NCI-H526 (cell line): ENCODE data around the gene SEL1L2.
A peak's percentile ranks its signal among the peaks of the same experiment; 100 is the strongest.
"Not testable (repeated sequence)": the region's sequence is repeated elsewhere in the genome, so short reads cannot be mapped to it uniquely, and the experiment has no call there.

Source experiments
- DNase-seq, 2 experiments: peaks; one replicate each; lab custom pipeline; 2025; lab: John Stamatoyannopoulos, UW

The SEL1L2 gene

GRCh38 chr20:13990465-13990864 lies at the start of gene SEL1L2:
TSS of gene SEL1L2 (minus strand) at chr20:13990614. CDS start at chr20:13990534, 80 bp downstream.
- peak in 1 of 2 experiments; percentile 27 for DNase-seq

GRCh38 chr20:14036567-14036966 lies 46.2 kb upstream of the SEL1L2 start:
- DNase-seq: no peak

- no peak for DNase-seq
Measured at GRCh38 chr20:14033310-14033709, 42.9 kb upstream of the SEL1L2 start.

GRCh38 chr20:14030991-14031390 lies 40.6 kb upstream of the SEL1L2 start:
- DNase-seq: no peak

GRCh38 chr20:14012671-14013070 lies 22.3 kb upstream of the SEL1L2 start:
- DNase-seq: no peak

GRCh38 chr20:14009208-14009607 lies 18.8 kb upstream of the SEL1L2 start:
- DNase-seq: peak in 1 of 2 experiments; percentile 2

- DNase-seq: no peak
Measured at GRCh38 chr20:14005996-14006395, 15.6 kb upstream of the SEL1L2 start.

- DNase-seq: no peak
Measured at GRCh38 chr20:14000917-14001316, 10.5 kb upstream of the SEL1L2 start.

- DNase-seq: peak in 1 of 2 experiments; percentile 51
Measured at GRCh38 chr20:13996265-13996664, 5.9 kb upstream of the SEL1L2 start.

GRCh38 chr20:13995841-13996240 lies 5.4 kb upstream of the SEL1L2 start:
- DNase-seq: peak; percentile 38 to 85

GRCh38 chr20:13995086-13995665 lies 4.8 kb upstream of the SEL1L2 start, which contains the start of gene MACROD2:
TSS of gene MACROD2 (plus strand) at chr20:13995516.
- peak; percentile 95 to 99 for DNase-seq

GRCh38 chr20:13991955-13992354 lies 1.5 kb upstream of the SEL1L2 start:
- DNase-seq: not testable (repeated sequence)

GRCh38 chr20:13991311-13991710 lies 897 bp upstream of the SEL1L2 start:
- no peak for DNase-seq

GRCh38 chr20:13984211-13984610 lies 6.2 kb downstream of the SEL1L2 start:
- DNase-seq: no peak

GRCh38 chr20:13960525-13960924 lies 29.9 kb downstream of the SEL1L2 start:
- no peak for DNase-seq

GRCh38 chr20:13960119-13960518 lies 30.3 kb downstream of the SEL1L2 start:
- DNase-seq: no peak

GRCh38 chr20:13953227-13953626 lies 37.2 kb downstream of the SEL1L2 start:
- peak in 1 of 2 experiments; percentile 22 for DNase-seq

GRCh38 chr20:13947719-13948118 lies 42.7 kb downstream of the SEL1L2 start:
- no peak for DNase-seq

GRCh38 chr20:13941031-13941430 lies 49.4 kb downstream of the SEL1L2 start:
- DNase-seq: no peak

- no peak for DNase-seq
Measured at GRCh38 chr20:13936781-13937576, 53.4 kb downstream of the SEL1L2 start.

- DNase-seq: no peak
Measured at GRCh38 chr20:13934992-13935894, 55.2 kb downstream of the SEL1L2 start.

- no peak for DNase-seq
Measured at GRCh38 chr20:13930281-13930680, 60.1 kb downstream of the SEL1L2 start.
